ENCODE measurements around the gene C3orf52.

C3orf52 gene

GRCh38 chr3:112136959-112137693 is 50.9 kb downstream of the C3orf52 start:
- no peak for DNase-seq

- DNase-seq, result no peak
Measured at GRCh38 chr3:112137781-112138180, 51.6 kb downstream of the C3orf52 start.

DNA sequence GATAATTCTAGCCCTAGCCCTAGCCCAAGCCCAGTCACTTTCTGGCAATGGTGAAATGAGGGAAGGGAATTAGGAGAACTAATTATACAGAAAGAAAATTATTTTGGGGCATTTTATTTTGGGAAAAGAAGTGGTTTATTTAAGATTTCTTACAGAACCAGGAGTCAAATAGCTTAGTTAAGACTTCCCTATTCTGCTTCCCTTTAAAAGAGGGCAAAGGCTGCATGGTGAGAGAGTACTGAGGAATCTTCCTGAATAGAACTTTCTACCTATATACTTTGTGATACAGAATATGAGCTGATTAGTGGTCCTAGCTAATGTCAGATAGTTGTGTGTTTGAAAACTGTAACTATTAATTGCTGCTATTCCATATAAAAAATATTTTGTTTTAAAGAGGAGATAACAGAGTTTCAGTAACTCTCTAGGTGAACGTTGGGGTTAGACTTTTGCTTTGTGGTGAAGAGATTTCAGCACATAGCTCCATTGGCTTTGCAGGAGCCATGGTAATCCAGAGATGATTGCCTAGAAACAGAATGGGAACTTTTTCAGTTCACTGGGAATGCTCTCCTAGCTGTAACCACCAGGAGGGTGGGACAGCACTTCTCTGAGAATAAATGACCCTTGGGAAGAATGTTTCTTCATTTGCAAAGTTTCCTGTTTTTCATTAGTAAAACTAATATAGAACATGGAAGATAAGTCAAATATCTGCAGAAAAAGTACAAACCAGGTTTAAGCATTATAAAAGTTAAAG is 52.2 kb downstream of the C3orf52 start:
- no peak for DNase-seq

DNA sequence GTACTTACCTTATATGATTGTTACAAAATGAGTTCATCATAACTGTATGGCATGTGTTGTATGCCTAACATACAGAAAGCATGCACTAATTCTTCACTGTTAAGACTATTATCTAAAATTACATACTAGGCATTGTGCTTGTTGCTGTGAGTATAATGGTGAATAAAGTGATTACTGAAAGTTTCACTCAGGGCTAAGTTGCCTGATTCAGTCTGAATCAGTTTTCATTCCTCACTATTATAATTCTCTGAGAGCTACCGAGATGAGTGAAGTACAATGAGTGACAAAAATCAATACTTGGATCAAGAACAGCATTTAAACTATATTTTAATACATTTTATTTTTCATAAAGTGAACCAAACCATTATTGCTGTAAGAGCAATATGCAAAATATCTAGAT is 54.4 kb downstream of the C3orf52 start:
- no peak for DNase-seq

GRCh38 chr3:112141293-112141692 is 55.1 kb downstream of the C3orf52 start:
- no peak for DNase-seq

GRCh38 chr3:112143251-112143650 is 57.1 kb downstream of the C3orf52 start:
- DNase-seq, result no peak

- no peak for DNase-seq
Measured at GRCh38 chr3:112143689-112144088, 57.5 kb downstream of the C3orf52 start.

DNA sequence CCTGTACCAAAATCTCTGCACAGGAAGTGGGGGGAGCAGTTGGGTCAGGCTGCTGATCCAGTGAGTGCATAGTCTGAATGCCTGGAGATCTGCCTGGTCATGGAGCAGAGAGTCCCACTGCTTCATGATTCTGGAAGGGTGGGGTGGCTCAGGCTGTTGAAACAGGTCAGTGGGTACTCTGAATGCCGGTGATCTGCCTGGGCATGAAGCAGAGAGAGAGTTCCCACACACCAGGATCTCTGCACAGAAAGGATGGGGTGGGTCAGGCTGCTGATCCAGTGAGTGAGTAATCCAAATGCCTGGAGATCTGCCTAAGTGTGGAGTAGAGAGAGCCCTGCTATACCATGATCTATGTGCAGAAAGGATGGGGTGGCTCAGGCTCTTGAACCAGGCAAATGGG is 62.9 kb downstream of the C3orf52 start:
- no peak for DNase-seq

- DNase-seq, result no peak
Measured at GRCh38 chr3:112167758-112168157, 81.6 kb downstream of the C3orf52 start.
